SK-N-SH treated with all-trans-retinoic acid at 6 μM for 48 hours (cell line): ENCODE data around the gene SPATA12.

Experiments used
- ATAC-seq: fragments of 200-7000 bp; cut with Tn5 transposase; 3 replicates; pipeline ENCODE4 v1.9.1; 2020; ENCODE audit warnings: mild to moderate bottlenecking, moderate library complexity
- ARNTL ChIP-seq: fragments of 450-650 bp; formaldehyde crosslinking; IDR thresholded peaks from 2 replicates; pipeline ENCODE4 v1.5.0; 2020; ENCODE audit warnings: low read depth, mild to moderate bottlenecking, moderate library complexity, borderline replicate concordance
- BACH2 ChIP-seq: fragments of 250-450 bp; sonication (Bioruptor Pico); IDR thresholded peaks from 2 replicates; pipeline ENCODE4 v1.9.0; 2021; ENCODE audit warnings: mild to moderate bottlenecking, borderline replicate concordance
- CREB5 ChIP-seq: fragments of 250-450 bp; sonication (Bioruptor Pico); IDR thresholded peaks from 2 replicates; pipeline ENCODE4 v1.5.1; 2020; ENCODE audit warnings: low read depth, mild to moderate bottlenecking, moderate library complexity
- CSDC2 ChIP-seq: fragments of 250-450 bp; sonication (Bioruptor Pico); IDR thresholded peaks from 2 replicates; pipeline ENCODE4 v1.5.0; 2020; ENCODE audit warnings: mild to moderate bottlenecking, moderate library complexity
- GLIS3 ChIP-seq: fragments of 250-450 bp; sonication (Bioruptor Pico); IDR thresholded peaks from 2 replicates; pipeline ENCODE4 v1.5.0; 2020; ENCODE audit warnings: mild to moderate bottlenecking, moderate library complexity
- OSR1 ChIP-seq: fragments of 250-450 bp; sonication (Bioruptor Pico); IDR thresholded peaks from 2 replicates; pipeline ENCODE4 v1.8.0; 2022; ENCODE audit warnings: moderate library complexity, mild to moderate bottlenecking, inconsistent platforms
- POU6F1 ChIP-seq: fragments of 250-450 bp; sonication (Bioruptor Pico); IDR thresholded peaks from 2 replicates; pipeline ENCODE4 v1.8.0; 2021; ENCODE audit warnings: low read depth, mild to moderate bottlenecking, moderate library complexity, borderline replicate concordance
- PPARA ChIP-seq: fragments of 250-450 bp; sonication (Bioruptor Pico); IDR thresholded peaks from 2 replicates; pipeline ENCODE4 v1.5.0; 2020; ENCODE audit warnings: mild to moderate bottlenecking, borderline replicate concordance
- RARB ChIP-seq: fragments of 250-450 bp; sonication (Bioruptor Pico); IDR thresholded peaks from 2 replicates; pipeline ENCODE4 v1.8.0; 2021; ENCODE audit warnings: mild to moderate bottlenecking, moderate library complexity
- SNAI2 ChIP-seq: fragments of 250-450 bp; sonication (Bioruptor Pico); IDR thresholded peaks from 2 replicates; pipeline ENCODE4 v1.5.0; 2020; ENCODE audit warnings: mild to moderate bottlenecking, moderate library complexity
- TCF4 ChIP-seq: fragments of 250-450 bp; sonication (Bioruptor Pico); IDR thresholded peaks from 2 replicates; pipeline ENCODE4 v1.8.0; 2021; ENCODE audit warnings: mild to moderate bottlenecking, moderate library complexity, borderline replicate concordance
- TOX ChIP-seq: fragments of 250-450 bp; sonication (Bioruptor Pico); IDR thresholded peaks from 2 replicates; pipeline ENCODE4 v1.8.0; 2021; ENCODE audit warnings: mild to moderate bottlenecking, moderate library complexity, borderline replicate concordance
- ZC3H10 ChIP-seq: fragments of 250-450 bp; sonication (Bioruptor Pico); IDR thresholded peaks from 2 replicates; pipeline ENCODE4 v1.5.1; 2021; ENCODE audit warnings: mild to moderate bottlenecking, moderate library complexity
- ZFP3 ChIP-seq: fragments of 250-450 bp; sonication (Bioruptor Pico); IDR thresholded peaks from 2 replicates; pipeline ENCODE4 v1.5.0; 2020; ENCODE audit warnings: mild to moderate bottlenecking, moderate library complexity
- ZFP30 ChIP-seq: fragments of 450-650 bp; formaldehyde crosslinking; IDR thresholded peaks from 2 replicates; pipeline ENCODE4 v1.5.0; 2022; ENCODE audit warnings: mild to moderate bottlenecking, moderate library complexity
- ZNF565 ChIP-seq: fragments of 450-650 bp; formaldehyde crosslinking; conservative IDR thresholded peaks from 2 replicates; pipeline ENCODE4 v1.5.0; 2020; ENCODE audit warnings: low read depth, mild to moderate bottlenecking, moderate library complexity
- ZNF70 ChIP-seq: fragments of 450-650 bp; formaldehyde crosslinking; IDR thresholded peaks from 2 replicates; pipeline ENCODE4 v1.5.0; 2020; ENCODE audit warnings: mild to moderate bottlenecking, moderate library complexity
- ZNF8 ChIP-seq: fragments of 450-650 bp; formaldehyde crosslinking; IDR thresholded peaks from 2 replicates; pipeline ENCODE4 v1.5.0; 2020; ENCODE audit warnings: mild to moderate bottlenecking, moderate library complexity
- TF ChIP-seq, protein P1 (sequence below): fragments of 250-450 bp; sonication (Bioruptor Pico); IDR thresholded peaks from 2 replicates; pipeline ENCODE4 v1.8.0; 2020; ENCODE audit warnings: mild to moderate bottlenecking, moderate library complexity, borderline replicate concordance
- TF ChIP-seq, protein P2 (sequence below): fragments of 250-450 bp; sonication (Bioruptor Pico); IDR thresholded peaks from 2 replicates; pipeline ENCODE4 v1.5.1; 2021; ENCODE audit warnings: mild to moderate bottlenecking, moderate library complexity

Gene SPATA12

DNA sequence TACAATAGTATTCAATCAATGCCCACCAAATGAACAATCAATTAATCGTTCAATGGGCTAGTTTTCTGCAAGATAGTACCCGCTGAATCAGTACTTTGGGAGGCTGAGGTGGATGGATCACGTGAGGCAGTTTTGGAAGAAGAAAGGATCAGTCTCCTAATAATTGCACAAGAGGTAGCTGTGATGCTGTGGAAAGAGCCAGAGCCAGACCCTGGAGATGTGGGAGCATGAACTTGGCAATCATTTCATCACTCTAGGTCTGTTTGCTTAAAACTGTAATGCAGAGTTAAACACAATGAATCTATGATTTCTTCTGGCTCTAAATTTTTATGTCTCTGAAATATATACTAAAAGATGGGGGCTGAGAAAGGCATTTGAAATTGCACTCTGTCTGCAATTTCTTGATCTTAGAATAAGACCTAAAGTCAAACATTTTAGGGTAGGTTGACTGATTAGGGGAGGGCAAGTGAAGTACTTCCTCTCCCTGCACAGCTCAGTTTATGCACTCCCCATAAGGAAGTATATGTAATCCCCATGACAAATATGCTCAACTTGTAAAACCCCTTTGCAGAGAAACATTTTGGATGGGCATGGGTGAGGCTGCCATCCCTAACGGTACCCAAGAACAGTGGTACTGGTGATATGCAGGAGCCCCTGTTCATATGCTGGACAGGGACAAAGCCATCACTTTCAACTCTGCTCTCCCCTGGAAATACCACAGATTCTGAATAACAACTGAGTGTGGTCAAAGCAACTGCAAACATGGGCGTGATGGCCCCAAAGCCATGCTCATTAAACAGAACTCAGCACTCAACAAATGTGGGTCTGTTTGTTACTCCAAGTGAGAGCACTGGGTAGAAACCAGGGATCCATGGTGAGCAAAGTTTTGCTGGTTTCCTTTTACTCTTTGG, 28.6 kb upstream of the SPATA12 start (continued):
- TF ChIP-seq ZFP30 (no peak), RARB (CRISPR knock-in tag) (no peak)

GRCh38 chr3:57036952-57037351, 23.5 kb upstream of the SPATA12 start:
- no peak for TF ChIP-seq RARB (CRISPR knock-in tag)
- TF ChIP-seq, all 23 proteins: peak for 0
- ATAC-seq: no peak; the same call in 2 of the 3 replicates

GRCh38 chr3:57038466-57039164, 21.8 kb upstream of the SPATA12 start:
- ATAC-seq: no peak
- TF ChIP-seq GLIS3 (CRISPR knock-in tag) (no peak), ZFP3 (CRISPR knock-in tag) (no peak), CSDC2 (CRISPR knock-in tag) (no peak), POU6F1 (CRISPR knock-in tag) (no peak), ZNF8 (CRISPR knock-in tag) (no peak), RARB (CRISPR knock-in tag) (no peak), BACH2 (CRISPR knock-in tag) (no peak), CREB5 (no peak), TCF4 (CRISPR knock-in tag) (no peak), SNAI2 (CRISPR knock-in tag) (no peak), PPARA (CRISPR knock-in tag) (no peak), ZFP30 (no peak), OSR1 (no peak), ARNTL (CRISPR knock-in tag) (no peak), ZNF565 (CRISPR knock-in tag) (no peak), TOX (CRISPR knock-in tag) (no peak)
- TF ChIP-seq, protein P1, sequence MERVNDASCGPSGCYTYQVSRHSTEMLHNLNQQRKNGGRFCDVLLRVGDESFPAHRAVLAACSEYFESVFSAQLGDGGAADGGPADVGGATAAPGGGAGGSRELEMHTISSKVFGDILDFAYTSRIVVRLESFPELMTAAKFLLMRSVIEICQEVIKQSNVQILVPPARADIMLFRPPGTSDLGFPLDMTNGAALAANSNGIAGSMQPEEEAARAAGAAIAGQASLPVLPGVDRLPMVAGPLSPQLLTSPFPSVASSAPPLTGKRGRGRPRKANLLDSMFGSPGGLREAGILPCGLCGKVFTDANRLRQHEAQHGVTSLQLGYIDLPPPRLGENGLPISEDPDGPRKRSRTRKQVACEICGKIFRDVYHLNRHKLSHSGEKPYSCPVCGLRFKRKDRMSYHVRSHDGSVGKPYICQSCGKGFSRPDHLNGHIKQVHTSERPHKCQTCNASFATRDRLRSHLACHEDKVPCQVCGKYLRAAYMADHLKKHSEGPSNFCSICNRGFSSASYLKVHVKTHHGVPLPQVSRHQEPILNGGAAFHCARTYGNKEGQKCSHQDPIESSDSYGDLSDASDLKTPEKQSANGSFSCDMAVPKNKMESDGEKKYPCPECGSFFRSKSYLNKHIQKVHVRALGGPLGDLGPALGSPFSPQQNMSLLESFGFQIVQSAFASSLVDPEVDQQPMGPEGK (CRISPR knock-in tag): no peak
- TF ChIP-seq, protein P2, sequence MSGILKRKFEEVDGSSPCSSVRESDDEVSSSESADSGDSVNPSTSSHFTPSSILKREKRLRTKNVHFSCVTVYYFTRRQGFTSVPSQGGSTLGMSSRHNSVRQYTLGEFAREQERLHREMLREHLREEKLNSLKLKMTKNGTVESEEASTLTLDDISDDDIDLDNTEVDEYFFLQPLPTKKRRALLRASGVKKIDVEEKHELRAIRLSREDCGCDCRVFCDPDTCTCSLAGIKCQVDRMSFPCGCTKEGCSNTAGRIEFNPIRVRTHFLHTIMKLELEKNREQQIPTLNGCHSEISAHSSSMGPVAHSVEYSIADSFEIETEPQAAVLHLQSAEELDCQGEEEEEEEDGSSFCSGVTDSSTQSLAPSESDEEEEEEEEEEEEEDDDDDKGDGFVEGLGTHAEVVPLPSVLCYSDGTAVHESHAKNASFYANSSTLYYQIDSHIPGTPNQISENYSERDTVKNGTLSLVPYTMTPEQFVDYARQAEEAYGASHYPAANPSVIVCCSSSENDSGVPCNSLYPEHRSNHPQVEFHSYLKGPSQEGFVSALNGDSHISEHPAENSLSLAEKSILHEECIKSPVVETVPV (CRISPR knock-in tag): no peak

DNA sequence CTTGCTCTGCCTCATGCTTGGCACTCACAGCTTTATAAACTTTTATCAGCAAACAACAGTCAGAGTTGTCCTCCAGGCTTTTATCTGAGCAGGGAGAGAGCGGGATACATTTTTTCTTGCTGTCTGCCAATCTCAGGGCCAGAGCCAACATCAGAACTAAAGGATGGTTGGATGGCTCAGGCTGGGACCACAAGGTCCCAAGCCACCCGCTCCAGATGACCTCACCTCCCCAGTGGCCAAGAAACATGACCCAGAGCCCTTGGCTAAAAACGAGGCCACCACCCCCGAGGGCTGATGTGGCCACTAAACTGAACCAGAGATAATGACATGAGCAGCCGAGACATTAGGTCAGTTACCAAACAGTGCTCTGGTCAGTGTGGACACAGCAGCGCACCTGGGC, 18.8 kb upstream of the SPATA12 start:
- no peak for TF ChIP-seq CSDC2 (CRISPR knock-in tag)
- TF ChIP-seq GLIS3 (CRISPR knock-in tag): no peak
- TF ChIP-seq PPARA (CRISPR knock-in tag): no peak
- no peak for TF ChIP-seq ARNTL (CRISPR knock-in tag)
- TF ChIP-seq ZFP3 (CRISPR knock-in tag): no peak
- no peak for TF ChIP-seq ZC3H10 (CRISPR knock-in tag)
- TF ChIP-seq, protein P2 (CRISPR knock-in tag): no peak
- no peak for TF ChIP-seq ZFP30
- TF ChIP-seq TOX (CRISPR knock-in tag): no peak
- TF ChIP-seq OSR1: no peak
- TF ChIP-seq ZNF8 (CRISPR knock-in tag): no peak
- no peak for TF ChIP-seq ZNF70
- no peak for TF ChIP-seq TCF4 (CRISPR knock-in tag)
- no peak for ATAC-seq
